ENCODE measurements around the gene SLC29A3.

Gene SLC29A3

DNA sequence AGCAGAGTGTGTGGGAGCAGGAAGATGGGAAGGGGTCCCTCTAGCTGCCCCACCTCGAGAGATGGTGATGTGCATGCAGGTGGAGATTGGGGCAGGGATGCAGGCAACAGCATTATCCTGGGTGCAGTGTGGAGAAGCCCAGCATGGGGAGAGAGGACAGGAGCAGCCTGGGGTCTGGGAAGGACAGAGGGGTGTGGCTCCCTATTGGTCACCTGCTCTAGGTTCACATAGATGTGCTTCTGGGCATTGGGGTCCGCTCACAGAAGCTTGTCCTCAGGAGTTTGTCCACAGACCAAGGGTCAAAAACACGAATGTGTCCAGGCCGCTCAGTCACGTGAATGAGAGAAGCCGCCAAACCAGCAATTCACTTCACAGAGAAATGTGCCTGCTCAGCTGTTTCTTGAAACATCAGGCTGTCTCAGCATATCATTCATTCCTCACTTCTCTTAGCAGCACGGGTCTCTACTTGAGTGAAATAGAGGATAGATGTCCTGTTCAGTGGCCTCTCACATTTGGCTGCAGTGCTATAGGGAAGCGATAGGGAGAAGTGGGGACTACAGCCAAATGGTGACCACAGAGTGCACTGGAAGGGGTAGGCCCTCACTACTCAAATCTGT is 11.5 kb upstream of the SLC29A3 start:
- TF ChIP-seq, protein P1, sequence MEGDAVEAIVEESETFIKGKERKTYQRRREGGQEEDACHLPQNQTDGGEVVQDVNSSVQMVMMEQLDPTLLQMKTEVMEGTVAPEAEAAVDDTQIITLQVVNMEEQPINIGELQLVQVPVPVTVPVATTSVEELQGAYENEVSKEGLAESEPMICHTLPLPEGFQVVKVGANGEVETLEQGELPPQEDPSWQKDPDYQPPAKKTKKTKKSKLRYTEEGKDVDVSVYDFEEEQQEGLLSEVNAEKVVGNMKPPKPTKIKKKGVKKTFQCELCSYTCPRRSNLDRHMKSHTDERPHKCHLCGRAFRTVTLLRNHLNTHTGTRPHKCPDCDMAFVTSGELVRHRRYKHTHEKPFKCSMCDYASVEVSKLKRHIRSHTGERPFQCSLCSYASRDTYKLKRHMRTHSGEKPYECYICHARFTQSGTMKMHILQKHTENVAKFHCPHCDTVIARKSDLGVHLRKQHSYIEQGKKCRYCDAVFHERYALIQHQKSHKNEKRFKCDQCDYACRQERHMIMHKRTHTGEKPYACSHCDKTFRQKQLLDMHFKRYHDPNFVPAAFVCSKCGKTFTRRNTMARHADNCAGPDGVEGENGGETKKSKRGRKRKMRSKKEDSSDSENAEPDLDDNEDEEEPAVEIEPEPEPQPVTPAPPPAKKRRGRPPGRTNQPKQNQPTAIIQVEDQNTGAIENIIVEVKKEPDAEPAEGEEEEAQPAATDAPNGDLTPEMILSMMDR (IDR thresholded peaks at IDR 0.05; ENCODE audit: insufficient read depth, low read depth, low read length, missing control alignments): no peak
- no peak overlapping the region for H3K4me3 ChIP-seq (ENCODE audit: low read length)
- DNase-seq (ENCODE audit: low read depth): no peak

DNA sequence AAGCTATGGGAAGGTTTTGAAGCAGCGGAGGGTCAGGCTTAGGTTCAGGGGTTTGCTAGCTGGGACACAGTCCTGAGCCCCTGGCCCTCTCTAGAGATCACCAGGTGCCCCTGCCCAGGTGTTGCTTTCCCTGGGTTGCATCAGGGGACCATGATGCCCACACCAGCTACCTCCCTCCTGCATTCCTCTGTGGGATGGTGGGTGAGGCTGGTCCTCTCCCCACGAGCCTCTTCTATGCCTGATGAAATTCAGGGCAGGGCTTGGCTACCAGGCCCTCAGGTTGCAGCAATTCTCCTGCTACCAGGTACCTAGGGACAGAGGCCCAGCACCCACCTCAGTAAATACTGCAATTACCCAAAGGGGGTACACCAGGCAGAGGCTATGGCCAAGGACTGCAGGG is 10.8 kb upstream of the SLC29A3 start:
- TF ChIP-seq, protein P1 (IDR thresholded peaks at IDR 0.05; ENCODE audit: insufficient read depth, low read depth, low read length, missing control alignments): no peak
- DNase-seq (ENCODE audit: low read depth): no peak
- H3K4me3 ChIP-seq (ENCODE audit: low read length): no peak overlapping the region

DNA sequence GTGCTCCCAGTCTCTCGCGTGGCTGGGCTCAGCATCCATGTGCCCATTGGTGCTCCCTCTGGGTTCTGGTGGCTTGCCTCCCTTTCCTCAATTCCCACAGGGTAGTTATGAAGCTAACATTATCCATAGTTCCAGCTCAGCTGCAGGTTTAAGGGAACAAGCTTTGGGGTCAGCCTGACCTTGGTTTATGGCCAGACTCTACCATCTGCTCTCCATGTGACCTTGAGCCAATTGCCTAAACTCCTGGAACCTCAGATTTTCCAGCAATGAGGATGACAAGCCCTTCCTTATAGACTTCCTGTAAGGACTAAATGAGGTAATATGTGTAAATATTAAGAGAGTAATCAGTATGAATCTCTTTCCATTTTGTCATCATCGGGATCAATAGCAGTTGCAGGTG is 10.1 kb upstream of the SLC29A3 start:
- DNase-seq (ENCODE audit: low read depth): no peak

DNA sequence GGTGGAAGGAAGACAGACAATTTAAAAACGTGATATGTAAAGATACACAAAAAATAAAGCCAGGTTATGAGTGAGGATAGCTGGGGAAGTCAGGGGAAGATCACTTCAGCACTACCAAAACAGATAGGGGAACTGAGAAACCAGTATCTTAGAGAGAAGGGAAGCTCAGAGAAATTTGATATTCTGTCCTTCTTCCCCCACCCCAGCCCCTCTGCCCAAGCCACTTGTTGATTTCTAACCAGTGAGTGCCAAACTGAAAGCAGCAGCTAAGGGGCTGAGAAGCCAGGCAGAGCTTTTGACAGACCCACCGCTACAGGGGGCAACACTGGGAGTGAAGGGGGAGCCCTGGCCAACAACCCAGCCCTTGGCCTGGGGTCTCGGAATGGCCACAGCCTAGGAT is 9.1 kb upstream of the SLC29A3 start:
- TF ChIP-seq, protein P1 (IDR thresholded peaks at IDR 0.05; ENCODE audit: insufficient read depth, low read depth, low read length, missing control alignments): no peak
- DNase-seq (ENCODE audit: low read depth): no peak
- H3K4me3 ChIP-seq (ENCODE audit: low read length): no peak overlapping the region

More for the DNA sequence above, 10.1 kb upstream of the SLC29A3 start:
- TF ChIP-seq, protein P1 (IDR thresholded peaks at IDR 0.05; ENCODE audit: insufficient read depth, low read depth, low read length, missing control alignments): no peak
- H3K4me3 ChIP-seq (ENCODE audit: low read length): no peak overlapping the region

DNA sequence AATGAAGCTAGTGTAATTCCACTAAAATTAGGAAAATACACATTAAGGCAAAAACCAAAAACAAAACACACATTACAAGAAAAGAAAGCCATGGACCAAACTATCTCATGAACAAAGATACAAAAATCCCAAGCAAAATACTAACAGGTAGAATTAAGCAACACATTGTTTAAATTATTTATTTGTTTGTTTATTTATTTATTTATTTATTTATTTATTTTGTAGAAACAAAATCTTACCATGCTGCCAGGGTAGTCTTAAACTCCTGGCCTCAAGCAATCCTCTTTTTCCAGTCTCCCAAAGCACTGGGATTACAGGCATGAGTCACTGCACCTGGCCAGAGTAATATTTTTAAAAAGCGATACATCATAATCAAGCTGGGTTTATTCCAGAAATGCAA is 6.8 kb upstream of the SLC29A3 start:
- TF ChIP-seq, protein P1 (IDR thresholded peaks at IDR 0.05; ENCODE audit: insufficient read depth, low read depth, low read length, missing control alignments): no peak
- no peak overlapping the region for H3K4me3 ChIP-seq (ENCODE audit: low read length)
- DNase-seq (ENCODE audit: low read depth): peak; percentile 30

DNA sequence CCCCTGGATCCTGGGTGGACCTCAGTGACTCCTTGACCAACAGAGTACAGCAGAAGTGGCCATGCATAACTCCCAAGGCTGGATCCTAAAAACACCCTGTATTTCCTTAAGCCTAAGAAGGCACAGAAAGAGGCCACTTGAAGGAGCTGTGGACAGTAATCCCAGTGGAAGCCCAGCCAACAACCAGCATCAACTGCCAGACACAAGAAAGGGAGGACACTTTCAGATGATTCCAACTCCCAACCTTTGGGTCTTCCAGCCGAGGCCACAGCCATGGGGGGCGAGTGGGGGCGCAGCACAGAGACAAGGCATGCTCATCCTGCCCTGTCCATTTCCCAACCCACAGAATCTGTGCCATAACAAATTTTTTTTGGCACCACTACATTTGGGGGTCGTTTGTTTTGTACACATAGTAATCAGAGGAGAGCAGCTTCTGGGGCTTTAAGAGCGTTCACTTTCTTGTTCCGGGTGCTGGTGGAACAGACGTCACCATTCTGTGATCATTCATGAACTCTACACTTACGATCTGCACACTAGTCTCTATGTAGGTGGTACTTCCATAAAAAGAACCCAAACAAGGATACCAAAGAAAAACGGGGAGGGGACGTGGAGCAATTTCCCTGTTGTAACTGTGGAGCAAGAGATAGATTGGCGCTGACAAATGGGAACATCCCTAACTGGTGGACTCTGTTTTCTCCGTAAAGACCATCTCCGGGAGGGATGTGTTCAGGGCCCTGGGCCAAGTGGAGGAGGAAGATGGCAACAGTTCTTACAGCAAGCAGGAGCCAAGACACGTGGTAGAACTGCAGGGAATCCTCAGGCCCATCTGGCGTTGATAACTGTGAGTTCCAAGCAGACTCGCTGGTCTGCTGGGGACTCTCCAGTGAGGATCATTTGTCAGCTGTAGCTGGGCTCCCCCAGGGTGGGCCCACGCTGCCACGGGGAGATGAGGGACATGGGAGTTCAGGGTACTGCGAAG is 6.0 kb upstream of the SLC29A3 start:
- TF ChIP-seq, protein P1 (IDR thresholded peaks at IDR 0.05; ENCODE audit: insufficient read depth, low read depth, low read length, missing control alignments): no peak
- no peak for DNase-seq (ENCODE audit: low read depth)
- no peak overlapping the region for H3K4me3 ChIP-seq (ENCODE audit: low read length)

Measured in epithelial cell of esophagus (primary cell).